ENCODE results near the gene CNOT11.

GRCh38 chr2:101267671-101268656 is 15.3 kb downstream of the CNOT11 start:
- TF ChIP-seq CTCF (IDR thresholded peaks at IDR 0.05) (no peak), POLR2A (IDR thresholded peaks at IDR 0.05) (no peak)
